ENCODE measurements around the gene DEGS1. TPM values are rescaled to one million over a fixed set of nuclear protein-coding genes. Genes with fewer than 3 reads are reported as not detected.

The DEGS1 gene
- total RNA-seq, 3 donors from 2014 or later: 10.7 to 56.3 (median 22.7) TPM

DNA sequence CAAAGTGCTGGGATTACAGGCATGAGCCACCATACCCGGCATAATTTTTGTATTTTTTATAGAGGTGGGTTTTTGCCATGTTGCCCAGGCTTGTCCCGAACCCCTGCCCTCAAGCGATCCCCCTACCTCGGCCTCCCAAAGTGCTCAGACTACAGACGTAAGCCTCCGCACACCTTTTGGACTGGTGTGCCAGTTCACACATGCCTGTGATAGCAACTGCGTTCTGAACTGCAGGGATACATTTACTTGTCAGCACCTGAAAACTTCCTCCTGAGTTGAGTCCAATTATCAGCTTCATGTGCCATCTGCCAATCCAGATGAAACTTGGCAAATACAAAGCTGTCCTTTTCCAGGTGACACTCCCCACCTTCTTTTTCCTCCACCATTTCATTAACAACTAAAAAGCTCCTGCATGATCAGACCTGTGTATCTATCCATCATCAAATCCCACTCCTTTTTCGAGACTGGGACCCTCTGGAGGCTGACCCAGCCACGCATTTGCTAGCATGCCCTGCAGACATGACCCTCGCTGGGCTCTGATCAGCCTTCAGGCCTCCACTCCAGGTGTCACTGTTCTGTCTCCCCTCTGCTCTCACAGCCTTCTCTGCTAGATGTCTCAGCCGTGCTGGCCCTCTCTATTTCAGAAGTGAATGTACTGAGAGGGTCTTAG lies 2.1 kb upstream of the DEGS1 start:
- intact Hi-C loops (cut with DNase I, micrococcal nuclease): no loop called here
- Histone ChIP-seq H3K9me3 (no peaks in the 10 kb centered on the region), H3K4me1 (ENCODE audit: low read depth) (peaks cover 12% of the 10 kb centered on the region), H3K36me3 (ENCODE audit: low read depth) (no peaks in the 10 kb centered on the region), H3K4me3 (no peak overlapping the region)
- DNase-seq (no peak), ATAC-seq (no peak)
- TF ChIP-seq, protein P1, sequence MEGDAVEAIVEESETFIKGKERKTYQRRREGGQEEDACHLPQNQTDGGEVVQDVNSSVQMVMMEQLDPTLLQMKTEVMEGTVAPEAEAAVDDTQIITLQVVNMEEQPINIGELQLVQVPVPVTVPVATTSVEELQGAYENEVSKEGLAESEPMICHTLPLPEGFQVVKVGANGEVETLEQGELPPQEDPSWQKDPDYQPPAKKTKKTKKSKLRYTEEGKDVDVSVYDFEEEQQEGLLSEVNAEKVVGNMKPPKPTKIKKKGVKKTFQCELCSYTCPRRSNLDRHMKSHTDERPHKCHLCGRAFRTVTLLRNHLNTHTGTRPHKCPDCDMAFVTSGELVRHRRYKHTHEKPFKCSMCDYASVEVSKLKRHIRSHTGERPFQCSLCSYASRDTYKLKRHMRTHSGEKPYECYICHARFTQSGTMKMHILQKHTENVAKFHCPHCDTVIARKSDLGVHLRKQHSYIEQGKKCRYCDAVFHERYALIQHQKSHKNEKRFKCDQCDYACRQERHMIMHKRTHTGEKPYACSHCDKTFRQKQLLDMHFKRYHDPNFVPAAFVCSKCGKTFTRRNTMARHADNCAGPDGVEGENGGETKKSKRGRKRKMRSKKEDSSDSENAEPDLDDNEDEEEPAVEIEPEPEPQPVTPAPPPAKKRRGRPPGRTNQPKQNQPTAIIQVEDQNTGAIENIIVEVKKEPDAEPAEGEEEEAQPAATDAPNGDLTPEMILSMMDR (IDR thresholded peaks at IDR 0.05): no peak

DNA sequence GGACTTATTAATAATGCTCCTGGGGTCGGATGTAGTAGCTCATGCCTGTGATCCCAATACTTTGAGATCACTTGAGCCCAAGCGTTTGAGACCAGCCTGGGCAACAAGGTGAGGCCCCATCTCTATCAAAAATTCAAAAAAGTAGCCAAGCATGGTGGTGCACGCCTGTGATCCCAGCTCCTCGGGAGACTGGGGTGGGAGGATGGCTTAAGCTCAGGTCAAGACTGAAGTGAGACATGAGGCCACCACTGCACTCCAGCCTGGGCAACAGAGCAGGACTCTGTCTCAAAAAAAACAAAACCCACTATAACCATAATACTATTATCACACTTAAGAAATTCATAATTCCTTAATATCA lies 1.6 kb upstream of the DEGS1 start:
- TF ChIP-seq, protein P1 (IDR thresholded peaks at IDR 0.05): no peak
- Histone ChIP-seq H3K4me1 (ENCODE audit: low read depth) (peaks cover 12% of the 10 kb centered on the region), H3K9me3 (no peaks in the 10 kb centered on the region), H3K36me3 (ENCODE audit: low read depth) (no peaks in the 10 kb centered on the region), H3K4me3 (no peak overlapping the region)
- intact Hi-C loops (cut with DNase I, micrococcal nuclease): no loop called here
- no peak for ATAC-seq
- no peak for DNase-seq

DNA sequence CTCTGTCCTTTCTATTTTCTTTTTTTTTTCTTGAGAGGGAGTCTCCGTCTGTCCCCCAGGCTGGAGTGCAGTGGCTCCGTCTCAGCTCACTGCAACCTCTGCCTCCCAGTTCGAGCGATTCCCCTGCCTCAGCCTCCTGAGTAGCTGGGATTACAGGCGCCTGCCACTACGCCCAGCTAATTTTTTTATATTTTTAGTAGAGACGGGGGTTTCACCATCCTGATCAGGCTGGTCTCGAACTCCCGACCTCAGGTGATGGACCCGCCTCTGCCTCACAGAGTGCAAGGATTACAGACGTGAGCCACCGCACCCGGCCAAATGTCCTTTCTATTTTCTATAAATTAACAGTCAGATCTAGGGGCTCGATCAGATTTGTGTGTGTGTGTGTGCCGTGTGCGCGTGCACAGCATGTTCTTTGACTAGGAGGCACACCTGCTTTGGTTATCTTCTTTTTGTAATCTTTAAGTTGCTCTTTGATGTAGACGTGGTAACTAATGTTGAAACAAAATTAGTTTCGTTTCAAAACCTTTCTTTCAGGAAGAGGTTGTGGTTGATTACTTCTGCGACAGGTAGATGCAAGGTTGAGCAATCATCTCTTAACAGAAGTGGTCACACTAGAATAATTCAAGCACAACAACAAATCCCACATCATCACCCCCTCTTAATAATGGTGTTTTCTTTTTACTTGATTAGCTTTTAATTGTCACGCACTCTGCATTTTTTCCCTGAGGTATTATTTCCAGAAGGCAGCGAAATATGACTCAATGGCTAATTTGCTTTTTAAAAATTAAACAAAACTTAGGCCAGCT lies 779 bp upstream of the DEGS1 start:
- peak; percentile 47 for ATAC-seq

DNA sequence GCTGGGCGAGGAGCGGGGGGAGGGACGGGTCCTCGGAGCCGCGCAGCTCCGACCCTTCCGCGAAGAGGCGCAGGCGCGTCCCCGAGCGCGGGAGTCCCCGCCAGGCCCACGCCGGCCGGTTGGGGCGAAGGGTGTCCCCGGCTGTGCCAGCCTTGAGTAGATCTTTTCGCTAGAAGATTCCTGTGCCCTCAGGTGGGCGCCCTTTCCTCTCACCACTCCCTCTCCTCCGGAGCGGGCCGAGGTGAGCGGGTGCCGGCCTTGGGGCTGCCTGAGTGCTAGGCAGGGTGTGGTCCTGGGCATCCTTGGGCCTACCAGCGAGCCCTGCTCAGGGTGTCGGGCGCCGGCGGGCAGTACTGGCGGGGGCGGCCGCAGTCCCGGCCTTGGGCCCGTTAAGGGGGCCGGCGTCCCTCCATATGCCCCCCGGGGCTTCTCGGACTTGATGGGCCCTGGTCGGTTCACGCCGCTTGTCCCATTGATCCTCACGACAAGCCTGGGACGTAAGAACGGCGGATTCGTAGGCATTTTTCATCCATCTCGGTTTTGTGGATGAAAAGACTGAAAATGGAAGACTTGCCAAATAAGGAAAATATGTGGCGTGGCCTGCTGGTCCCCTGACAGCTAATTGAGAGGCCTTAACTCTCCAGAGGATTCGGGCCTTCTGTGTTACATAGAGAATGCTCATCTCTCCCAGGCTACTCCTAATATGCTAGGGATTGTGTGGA lies 712 bp downstream of the DEGS1 start:
- DNase-seq (peak; percentile 43 to 80 (median 77)), ATAC-seq (peak; percentile 73)
- no peaks in the 10 kb centered on the region for H3K9me3 ChIP-seq
- no peaks in the 10 kb centered on the region for H3K36me3 ChIP-seq (ENCODE audit: low read depth)
- H3K4me1 ChIP-seq (ENCODE audit: low read depth): peaks cover 12% of the 10 kb centered on the region
- intact Hi-C loops (cut with DNase I, micrococcal nuclease): no loop called here
- TF ChIP-seq, protein P1 (IDR thresholded peaks at IDR 0.05): no peak
- H3K4me3 ChIP-seq: peak overlapping the region; percentile 91

More for the DNA sequence above, 779 bp upstream of the DEGS1 start:
- Histone ChIP-seq H3K4me1 (ENCODE audit: low read depth) (peaks cover 12% of the 10 kb centered on the region), H3K9me3 (no peaks in the 10 kb centered on the region), H3K36me3 (ENCODE audit: low read depth) (no peaks in the 10 kb centered on the region), H3K4me3 (peak overlapping the region; percentile 91)
- intact Hi-C loops (cut with DNase I, micrococcal nuclease): no loop called here
- DNase-seq: peak; percentile 22 to 57 (median 49)
- TF ChIP-seq, protein P1 (IDR thresholded peaks at IDR 0.05): no peak

DNA sequence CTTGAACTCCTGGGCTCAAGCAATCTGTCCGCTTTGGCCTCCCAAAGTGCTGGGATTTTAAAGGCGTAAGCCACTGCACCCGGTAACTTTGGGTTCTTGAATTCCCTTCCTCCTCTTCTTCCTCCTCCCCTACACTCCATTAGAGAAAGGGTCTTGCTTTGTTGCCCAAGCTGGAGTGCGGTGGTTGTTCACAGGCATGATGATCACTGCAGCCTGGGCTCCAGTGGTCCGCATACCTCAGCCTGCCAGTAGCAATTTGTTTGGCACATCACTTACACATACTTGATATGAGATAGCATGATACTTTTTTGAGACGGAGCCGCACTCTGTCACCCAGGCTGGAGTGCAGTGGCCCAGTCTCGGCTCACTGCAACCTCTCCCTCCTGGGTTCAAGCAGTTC lies 2.2 kb downstream of the DEGS1 start:
- DNase-seq (no peak), ATAC-seq (no peak)
- Histone ChIP-seq H3K36me3 (ENCODE audit: low read depth) (no peaks in the 10 kb centered on the region), H3K9me3 (no peaks in the 10 kb centered on the region), H3K4me3 (no peak overlapping the region), H3K4me1 (ENCODE audit: low read depth) (peaks cover 12% of the 10 kb centered on the region)
- TF ChIP-seq, protein P1 (IDR thresholded peaks at IDR 0.05): no peak
- intact Hi-C loops (cut with DNase I, micrococcal nuclease): no loop called here
